ENCODE data around the gene LRP6. TPM values are rescaled to one million over a fixed set of nuclear protein-coding genes. Genes with fewer than 3 reads are reported as not detected.

LRP6 gene
- polyA plus RNA-seq, 1 donor from 2014 or later = 33.5 TPM

DNA sequence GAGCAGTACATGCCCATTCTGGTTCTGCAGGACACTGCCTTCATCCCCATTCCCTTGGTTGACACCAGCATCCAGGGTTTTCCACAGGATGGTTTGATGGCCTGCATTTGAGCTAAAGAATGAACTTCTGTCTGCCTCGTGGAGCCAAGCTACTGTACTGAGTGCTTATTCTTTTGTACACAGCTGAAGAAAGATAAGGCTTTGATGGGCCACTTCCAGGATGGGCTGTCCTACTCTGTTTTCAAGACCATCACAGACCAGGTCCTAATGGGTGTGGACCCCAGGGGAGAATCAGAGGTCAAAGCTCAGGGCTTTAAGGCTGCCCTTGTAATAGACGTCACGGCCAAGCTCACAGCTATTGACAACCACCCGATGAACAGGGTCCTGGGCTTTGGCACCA lies 172.4 kb downstream of the LRP6 start:
- H2AFZ ChIP-seq (ENCODE audit: low read depth, low read length) = no peak overlapping the region
- no peaks in the 10 kb centered on the region for H3F3A ChIP-seq (ENCODE audit: insufficient read depth, low read length, poor library complexity, severe bottlenecking)
- no peaks in the 10 kb centered on the region for H3K27me3 ChIP-seq (ENCODE audit: insufficient read depth, low read depth, low read length)
- no peaks in the 10 kb centered on the region for H3K36me3 ChIP-seq (ENCODE audit: insufficient read depth, low read length)
- no peak overlapping the region for H3K4me3 ChIP-seq (ENCODE audit: low read length)
- no peak overlapping the region for H3K27ac ChIP-seq (ENCODE audit: low read length)
- no peaks in the 10 kb centered on the region for H4K20me1 ChIP-seq (ENCODE audit: insufficient read depth)
- no peak overlapping the region for H3K9ac ChIP-seq (ENCODE audit: low read length)
- no peaks in the 10 kb centered on the region for H3K79me2 ChIP-seq (replicated peaks; ENCODE audit: insufficient read depth, low read length)
- H3K9me3 ChIP-seq (ENCODE audit: low read length) = no peaks in the 10 kb centered on the region
- TF ChIP-seq POLR2AphosphoS5 (IDR thresholded peaks at IDR 0.05) (no peak), RAD21 (conservative IDR thresholded peaks at IDR 0.05) (no peak), EZH2 (IDR thresholded peaks at IDR 0.05; ENCODE audit: borderline replicate concordance, insufficient read depth, low read length, poor library complexity, severe bottlenecking) (no peak), TAF1 (IDR thresholded peaks at IDR 0.05; ENCODE audit: low read depth) (no peak), SMC3 (conservative IDR thresholded peaks at IDR 0.05; ENCODE audit: poor library complexity) (no peak), MXI1 (conservative IDR thresholded peaks at IDR 0.05; ENCODE audit: poor library complexity, severe bottlenecking) (no peak), EP300 (conservative IDR thresholded peaks at IDR 0.05; ENCODE audit: poor library complexity, severe bottlenecking) (no peak)
- TF ChIP-seq, protein P1, sequence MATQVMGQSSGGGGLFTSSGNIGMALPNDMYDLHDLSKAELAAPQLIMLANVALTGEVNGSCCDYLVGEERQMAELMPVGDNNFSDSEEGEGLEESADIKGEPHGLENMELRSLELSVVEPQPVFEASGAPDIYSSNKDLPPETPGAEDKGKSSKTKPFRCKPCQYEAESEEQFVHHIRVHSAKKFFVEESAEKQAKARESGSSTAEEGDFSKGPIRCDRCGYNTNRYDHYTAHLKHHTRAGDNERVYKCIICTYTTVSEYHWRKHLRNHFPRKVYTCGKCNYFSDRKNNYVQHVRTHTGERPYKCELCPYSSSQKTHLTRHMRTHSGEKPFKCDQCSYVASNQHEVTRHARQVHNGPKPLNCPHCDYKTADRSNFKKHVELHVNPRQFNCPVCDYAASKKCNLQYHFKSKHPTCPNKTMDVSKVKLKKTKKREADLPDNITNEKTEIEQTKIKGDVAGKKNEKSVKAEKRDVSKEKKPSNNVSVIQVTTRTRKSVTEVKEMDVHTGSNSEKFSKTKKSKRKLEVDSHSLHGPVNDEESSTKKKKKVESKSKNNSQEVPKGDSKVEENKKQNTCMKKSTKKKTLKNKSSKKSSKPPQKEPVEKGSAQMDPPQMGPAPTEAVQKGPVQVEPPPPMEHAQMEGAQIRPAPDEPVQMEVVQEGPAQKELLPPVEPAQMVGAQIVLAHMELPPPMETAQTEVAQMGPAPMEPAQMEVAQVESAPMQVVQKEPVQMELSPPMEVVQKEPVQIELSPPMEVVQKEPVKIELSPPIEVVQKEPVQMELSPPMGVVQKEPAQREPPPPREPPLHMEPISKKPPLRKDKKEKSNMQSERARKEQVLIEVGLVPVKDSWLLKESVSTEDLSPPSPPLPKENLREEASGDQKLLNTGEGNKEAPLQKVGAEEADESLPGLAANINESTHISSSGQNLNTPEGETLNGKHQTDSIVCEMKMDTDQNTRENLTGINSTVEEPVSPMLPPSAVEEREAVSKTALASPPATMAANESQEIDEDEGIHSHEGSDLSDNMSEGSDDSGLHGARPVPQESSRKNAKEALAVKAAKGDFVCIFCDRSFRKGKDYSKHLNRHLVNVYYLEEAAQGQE (IDR thresholded peaks at IDR 0.05; ENCODE audit: borderline replicate concordance) = no peak
- TF ChIP-seq, protein P2, sequence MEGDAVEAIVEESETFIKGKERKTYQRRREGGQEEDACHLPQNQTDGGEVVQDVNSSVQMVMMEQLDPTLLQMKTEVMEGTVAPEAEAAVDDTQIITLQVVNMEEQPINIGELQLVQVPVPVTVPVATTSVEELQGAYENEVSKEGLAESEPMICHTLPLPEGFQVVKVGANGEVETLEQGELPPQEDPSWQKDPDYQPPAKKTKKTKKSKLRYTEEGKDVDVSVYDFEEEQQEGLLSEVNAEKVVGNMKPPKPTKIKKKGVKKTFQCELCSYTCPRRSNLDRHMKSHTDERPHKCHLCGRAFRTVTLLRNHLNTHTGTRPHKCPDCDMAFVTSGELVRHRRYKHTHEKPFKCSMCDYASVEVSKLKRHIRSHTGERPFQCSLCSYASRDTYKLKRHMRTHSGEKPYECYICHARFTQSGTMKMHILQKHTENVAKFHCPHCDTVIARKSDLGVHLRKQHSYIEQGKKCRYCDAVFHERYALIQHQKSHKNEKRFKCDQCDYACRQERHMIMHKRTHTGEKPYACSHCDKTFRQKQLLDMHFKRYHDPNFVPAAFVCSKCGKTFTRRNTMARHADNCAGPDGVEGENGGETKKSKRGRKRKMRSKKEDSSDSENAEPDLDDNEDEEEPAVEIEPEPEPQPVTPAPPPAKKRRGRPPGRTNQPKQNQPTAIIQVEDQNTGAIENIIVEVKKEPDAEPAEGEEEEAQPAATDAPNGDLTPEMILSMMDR (IDR thresholded peaks at IDR 0.05; ENCODE audit: poor library complexity, severe bottlenecking) = no peak
- H3K9me2 ChIP-seq (ENCODE audit: insufficient read depth, low read length) = no peaks in the 10 kb centered on the region
- no peak overlapping the region for H3K4me2 ChIP-seq (ENCODE audit: low read length)

DNA sequence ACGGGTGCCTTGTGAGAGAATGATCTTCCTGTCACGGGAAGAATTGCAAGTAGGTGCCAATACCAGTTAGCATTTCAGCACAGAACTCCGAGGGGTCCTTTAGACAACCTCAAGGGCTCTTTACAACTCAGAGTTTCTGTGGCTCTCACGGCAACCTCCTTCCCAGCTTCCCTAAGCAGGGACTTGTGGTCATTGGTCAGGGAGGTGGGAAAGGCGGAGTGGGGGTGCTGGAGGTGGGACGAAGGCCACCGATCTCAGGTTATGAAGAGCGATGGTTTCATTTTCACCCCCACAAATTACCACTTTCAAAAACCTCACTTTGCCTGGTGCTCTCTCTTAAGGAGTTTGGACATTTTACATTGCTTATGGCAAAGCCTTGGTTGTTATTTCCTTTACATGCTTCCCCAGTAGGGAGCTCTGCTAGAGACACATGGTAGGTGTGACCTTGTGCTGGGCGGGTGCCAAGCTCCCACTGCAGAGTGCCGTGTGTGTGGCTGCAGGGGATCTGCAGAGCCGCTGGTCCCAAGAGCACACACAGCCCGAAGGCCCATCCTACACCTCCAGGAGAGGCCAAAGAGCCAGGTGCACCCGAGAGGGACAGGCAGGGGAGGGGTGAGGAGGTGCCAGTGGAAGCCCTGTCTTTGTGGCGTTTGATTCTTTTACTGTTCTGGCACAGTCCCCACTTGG lies 174.7 kb downstream of the LRP6 start:
- no peaks in the 10 kb centered on the region for H3K79me2 ChIP-seq (replicated peaks; ENCODE audit: insufficient read depth, low read length)
- no peak for TF ChIP-seq EZH2 (IDR thresholded peaks at IDR 0.05; ENCODE audit: borderline replicate concordance, insufficient read depth, low read length, poor library complexity, severe bottlenecking)
- TF ChIP-seq, protein P1 (IDR thresholded peaks at IDR 0.05; ENCODE audit: borderline replicate concordance) = no peak
- TF ChIP-seq MXI1 (conservative IDR thresholded peaks at IDR 0.05; ENCODE audit: poor library complexity, severe bottlenecking) = no peak
- no peak for TF ChIP-seq RAD21 (conservative IDR thresholded peaks at IDR 0.05)
- no peak for TF ChIP-seq SMC3 (conservative IDR thresholded peaks at IDR 0.05; ENCODE audit: poor library complexity)
- TF ChIP-seq POLR2AphosphoS5 (IDR thresholded peaks at IDR 0.05) = no peak
- TF ChIP-seq, protein P2 (IDR thresholded peaks at IDR 0.05; ENCODE audit: poor library complexity, severe bottlenecking) = no peak
- TF ChIP-seq EP300 (conservative IDR thresholded peaks at IDR 0.05; ENCODE audit: poor library complexity, severe bottlenecking) = no peak
- TF ChIP-seq TAF1 (IDR thresholded peaks at IDR 0.05; ENCODE audit: low read depth) = no peak
- H3K4me3 ChIP-seq (ENCODE audit: low read length) = no peak overlapping the region
- H3K36me3 ChIP-seq (ENCODE audit: insufficient read depth, low read length) = no peaks in the 10 kb centered on the region
- no peak overlapping the region for H3K27ac ChIP-seq (ENCODE audit: low read length)
- H3K4me2 ChIP-seq (ENCODE audit: low read length) = no peak overlapping the region
- H3K9me2 ChIP-seq (ENCODE audit: insufficient read depth, low read length) = no peaks in the 10 kb centered on the region
- no peaks in the 10 kb centered on the region for H3K9me3 ChIP-seq (ENCODE audit: low read length)
- no peaks in the 10 kb centered on the region for H3F3A ChIP-seq (ENCODE audit: insufficient read depth, low read length, poor library complexity, severe bottlenecking)
- H2AFZ ChIP-seq (ENCODE audit: low read depth, low read length) = no peak overlapping the region
- no peaks in the 10 kb centered on the region for H3K27me3 ChIP-seq (ENCODE audit: insufficient read depth, low read depth, low read length)
- no peaks in the 10 kb centered on the region for H4K20me1 ChIP-seq (ENCODE audit: insufficient read depth)
- no peak overlapping the region for H3K9ac ChIP-seq (ENCODE audit: low read length)
